NCI-H446 (cell line): ENCODE data around the gene NR1H2.
"Not testable (repeated sequence)": the region's sequence is repeated elsewhere in the genome, so short reads cannot be mapped to it uniquely, and the experiment has no call there.

Experiments used
- DNase-seq, 2 experiments: peaks; one replicate each; lab custom pipeline; 2025; lab: John Stamatoyannopoulos, UW

NR1H2 gene

DNA sequence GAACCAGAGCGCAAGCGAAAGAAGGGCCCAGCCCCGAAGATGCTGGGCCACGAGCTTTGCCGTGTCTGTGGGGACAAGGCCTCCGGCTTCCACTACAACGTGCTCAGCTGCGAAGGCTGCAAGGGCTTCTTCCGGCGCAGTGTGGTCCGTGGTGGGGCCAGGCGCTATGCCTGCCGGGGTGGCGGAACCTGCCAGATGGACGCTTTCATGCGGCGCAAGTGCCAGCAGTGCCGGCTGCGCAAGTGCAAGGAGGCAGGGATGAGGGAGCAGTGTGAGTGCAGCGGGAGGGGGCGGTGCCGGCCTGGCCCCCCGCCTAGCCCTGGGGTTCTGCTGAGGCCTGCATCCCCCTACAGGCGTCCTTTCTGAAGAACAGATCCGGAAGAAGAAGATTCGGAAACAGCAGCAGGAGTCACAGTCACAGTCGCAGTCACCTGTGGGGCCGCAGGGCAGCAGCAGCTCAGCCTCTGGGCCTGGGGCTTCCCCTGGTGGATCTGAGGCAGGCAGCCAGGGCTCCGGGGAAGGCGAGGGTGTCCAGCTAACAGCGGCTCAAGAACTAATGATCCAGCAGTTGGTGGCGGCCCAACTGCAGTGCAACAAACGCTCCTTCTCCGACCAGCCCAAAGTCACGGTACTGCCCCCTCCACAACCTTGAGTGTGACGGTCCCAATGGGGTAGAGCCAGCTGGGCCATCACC lies 2.1 kb downstream of the NR1H2 start:
- DNase-seq = no peak

GRCh38 chr19:50378863-50379236 lies 2.6 kb downstream of the NR1H2 start:
- no peak for DNase-seq

GRCh38 chr19:50379602-50380001 lies 3.3 kb downstream of the NR1H2 start:
- DNase-seq = no peak

DNA sequence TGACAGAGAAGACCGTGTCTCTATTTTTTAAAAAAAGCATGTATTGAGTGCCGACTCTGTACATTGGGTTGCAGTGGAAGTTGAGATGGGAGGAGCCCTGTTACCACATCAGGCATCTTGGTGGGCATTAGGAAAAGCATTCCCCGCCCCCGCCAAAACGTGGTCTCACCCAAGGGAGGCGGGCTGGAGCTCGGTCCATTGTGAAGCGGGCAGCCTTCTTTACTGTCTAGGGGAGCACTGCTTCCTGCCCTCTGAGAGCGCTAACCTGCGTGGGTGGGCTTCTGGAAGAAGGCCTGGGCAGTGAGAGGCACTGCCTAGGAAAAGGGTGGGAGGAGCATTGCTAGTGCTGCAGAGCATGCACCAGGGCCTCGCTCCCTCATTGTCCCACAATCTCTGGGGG lies 3.9 kb downstream of the NR1H2 start:
- DNase-seq = no peak

GRCh38 chr19:50380751-50381151 lies 4.5 kb downstream of the NR1H2 start:
- DNase-seq = no peak

DNA sequence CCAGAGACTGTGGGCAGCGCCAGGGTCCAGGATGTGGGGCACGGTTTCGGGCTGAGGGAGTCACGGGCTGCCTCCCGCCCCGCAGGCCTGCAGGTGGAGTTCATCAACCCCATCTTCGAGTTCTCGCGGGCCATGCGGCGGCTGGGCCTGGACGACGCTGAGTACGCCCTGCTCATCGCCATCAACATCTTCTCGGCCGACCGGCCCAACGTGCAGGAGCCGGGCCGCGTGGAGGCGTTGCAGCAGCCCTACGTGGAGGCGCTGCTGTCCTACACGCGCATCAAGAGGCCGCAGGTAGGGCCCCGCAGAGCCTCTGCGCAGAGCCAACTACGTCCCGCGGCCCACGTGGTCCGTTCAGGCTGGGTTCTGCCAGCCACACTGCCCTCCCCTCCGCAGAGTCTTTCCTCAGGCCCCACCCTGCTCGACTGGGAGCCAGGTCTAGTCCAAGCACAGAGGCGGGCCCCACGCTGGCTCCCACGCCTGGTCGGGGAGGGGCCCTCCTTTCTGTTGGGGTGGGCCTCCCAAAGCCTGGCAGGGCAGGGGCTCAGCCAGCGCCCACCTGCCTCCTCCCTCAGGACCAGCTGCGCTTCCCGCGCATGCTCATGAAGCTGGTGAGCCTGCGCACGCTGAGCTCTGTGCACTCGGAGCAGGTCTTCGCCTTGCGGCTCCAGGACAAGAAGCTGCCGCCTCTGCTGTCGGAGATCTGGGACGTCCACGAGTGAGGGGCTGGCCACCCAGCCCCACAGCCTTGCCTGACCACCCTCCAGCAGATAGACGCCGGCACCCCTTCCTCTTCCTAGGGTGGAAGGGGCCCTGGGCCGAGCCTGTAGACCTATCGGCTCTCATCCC lies 5.8 kb downstream of the NR1H2 start:
- no peak for DNase-seq

DNA sequence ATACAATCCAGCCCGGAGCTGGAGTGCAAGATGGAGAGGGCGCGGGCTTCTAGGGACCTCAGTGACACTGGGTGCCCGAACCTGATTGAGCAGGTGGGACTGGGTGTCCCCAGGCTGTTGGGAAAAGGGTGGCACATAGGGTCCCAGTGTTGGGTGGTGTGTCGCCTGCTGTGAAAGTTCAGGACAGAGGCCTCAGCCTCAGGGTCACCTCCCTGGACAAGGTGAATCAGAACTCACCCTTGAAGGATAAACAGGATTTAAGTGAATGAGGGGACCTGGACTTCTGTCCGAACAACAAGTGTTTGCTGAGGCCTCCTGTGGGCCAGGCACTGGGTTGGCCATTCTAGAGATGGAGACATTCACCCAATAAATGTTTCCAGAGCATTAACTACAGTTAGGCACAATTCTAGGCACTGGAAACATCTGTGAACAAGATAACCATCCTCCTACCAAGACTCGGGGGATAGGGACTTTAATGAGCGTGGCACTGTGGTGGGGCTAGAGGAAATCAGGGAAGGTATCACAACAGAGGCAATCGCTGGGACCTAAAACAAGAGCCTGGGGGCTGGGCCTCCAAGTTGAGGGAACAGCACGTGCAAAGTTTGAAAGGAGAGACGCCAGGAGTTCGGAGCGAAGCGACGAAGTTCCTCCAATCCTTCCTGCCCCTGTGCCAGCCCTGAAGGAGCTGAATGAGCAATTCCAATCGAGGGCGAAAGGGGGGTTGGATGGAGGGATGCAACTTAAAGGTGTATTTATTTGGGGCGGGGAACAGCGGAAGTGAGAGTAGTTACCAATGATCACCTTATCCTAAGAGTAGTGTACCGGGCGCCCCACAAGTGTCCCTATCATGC lies 7.0 kb downstream of the NR1H2 start:
- DNase-seq = no peak

GRCh38 chr19:50383852-50384684 lies 7.8 kb downstream of the NR1H2 start, which contains the start of gene POLD1:
POLD1 (plus strand) TSS chr19:50384347; CDS start chr19:50398852, 14,505 bp downstream.
- peak; percentile 90 to 98 for DNase-seq

- DNase-seq = no peak
Measured at GRCh38 chr19:50384685-50385535, 8.7 kb downstream of the NR1H2 start.

- DNase-seq = no peak
Measured at GRCh38 chr19:50387176-50387867, 11.1 kb downstream of the NR1H2 start.

- no peak for DNase-seq
Measured at GRCh38 chr19:50387868-50388245, 11.6 kb downstream of the NR1H2 start.

DNA sequence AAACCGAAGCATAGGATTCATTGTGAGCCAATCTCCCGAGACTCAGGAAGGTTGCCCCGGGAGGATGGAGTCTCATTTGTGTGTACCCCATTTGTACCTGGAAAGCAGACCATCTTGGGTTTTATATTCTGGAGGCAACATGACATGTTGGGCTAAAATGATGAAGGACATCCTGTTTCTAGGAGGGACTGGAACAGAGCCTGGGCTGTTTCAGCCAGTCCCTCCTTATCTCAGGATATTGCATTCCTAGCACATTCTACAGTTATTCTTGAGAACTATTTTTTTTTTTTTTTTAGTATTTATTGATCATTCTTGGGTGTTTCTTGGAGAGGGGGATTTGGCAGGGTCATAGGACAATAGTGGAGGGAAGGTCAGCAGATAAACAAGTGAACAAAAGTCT lies 14.0 kb downstream of the NR1H2 start:
- not testable (repeated sequence) for DNase-seq

DNA sequence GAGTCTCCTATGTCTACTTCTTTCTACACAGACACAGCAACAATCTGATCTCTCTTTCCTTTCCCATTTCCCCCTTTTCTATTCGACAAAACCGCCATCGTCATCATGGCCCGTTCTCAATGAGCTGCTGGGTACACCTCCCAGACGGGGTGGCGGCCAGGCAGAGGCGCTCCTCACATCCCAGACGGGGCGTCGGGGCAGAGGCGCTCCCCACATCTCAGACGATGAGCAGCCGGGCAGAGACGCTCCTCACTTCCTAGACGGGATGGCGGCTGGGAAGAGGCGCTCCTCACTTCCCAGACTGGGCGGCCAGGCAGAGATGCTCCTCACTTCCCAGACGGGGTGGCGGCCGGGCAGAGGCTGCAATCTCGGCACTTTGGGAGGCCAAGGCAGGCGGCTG lies 14.7 kb downstream of the NR1H2 start:
- DNase-seq = not testable (repeated sequence)

DNA sequence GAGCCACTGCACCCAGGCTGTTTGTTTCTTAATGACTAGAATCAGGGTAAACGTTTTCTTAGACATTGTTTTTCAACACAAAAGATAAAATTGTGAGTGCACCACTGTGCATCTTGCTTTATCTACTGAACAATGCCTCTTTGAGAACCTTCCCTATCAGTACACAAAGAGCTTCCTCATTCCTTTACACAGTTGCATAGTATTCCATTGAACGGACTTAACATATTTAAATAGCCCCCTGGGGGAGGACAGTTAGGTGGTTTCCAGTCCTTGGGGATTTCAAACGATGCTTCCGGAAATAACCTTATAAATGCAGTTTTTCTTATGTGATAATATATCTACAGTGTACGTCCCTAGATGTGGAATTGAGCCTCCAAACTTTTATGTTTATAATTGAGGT lies 16.5 kb downstream of the NR1H2 start:
- no peak for DNase-seq

DNA sequence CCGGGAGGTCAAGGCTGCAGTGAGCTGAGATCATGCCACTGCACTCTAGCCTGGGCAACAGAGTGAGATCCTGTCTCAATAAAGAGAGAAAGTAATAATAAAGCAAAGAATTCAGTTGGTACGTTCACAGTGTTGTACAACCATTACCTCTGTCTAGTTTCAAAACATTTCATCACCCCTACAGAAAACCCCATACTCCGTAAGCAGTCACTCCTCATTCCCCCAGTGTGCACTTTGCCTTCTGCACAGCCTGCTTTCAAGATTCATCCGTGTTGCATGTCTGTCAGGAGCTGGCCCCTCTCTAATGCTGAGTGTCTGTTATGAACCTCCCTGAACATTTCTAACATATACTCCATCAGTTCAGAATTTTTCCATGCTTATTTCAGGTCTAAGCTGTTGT lies 17.3 kb downstream of the NR1H2 start:
- no peak for DNase-seq

DNA sequence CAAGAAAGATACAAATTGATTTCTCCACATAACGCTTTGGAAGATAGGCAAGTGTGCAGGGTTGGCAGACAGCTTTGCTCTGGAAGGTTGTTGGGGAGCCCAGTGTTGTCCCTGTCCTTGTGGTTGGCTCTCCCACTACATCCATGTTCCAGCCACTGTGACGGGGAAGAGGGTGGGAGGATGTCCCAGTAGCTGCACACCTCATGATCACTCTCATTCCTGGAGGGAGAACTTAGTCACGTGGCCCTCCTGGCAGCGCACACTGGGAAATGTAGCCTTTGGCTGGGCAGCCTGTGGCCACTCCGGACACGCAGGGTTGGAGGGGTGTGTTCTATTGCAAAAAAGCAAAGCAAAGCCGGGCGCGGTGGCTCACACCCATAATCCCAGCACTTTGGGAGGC lies 17.8 kb downstream of the NR1H2 start:
- DNase-seq = no peak

GRCh38 chr19:50398675-50399367 lies 22.6 kb downstream of the NR1H2 start:
- no peak for DNase-seq

GRCh38 chr19:50399368-50399745 lies 23.1 kb downstream of the NR1H2 start:
- no peak for DNase-seq
